A673 (cell line): Measurements from ENCODE around the gene FHL2.

Experiments used
- EZH2 ChIP-seq: fragments of 200-600 bp; sonication (generic); IDR thresholded peaks from 2 replicates; pipeline ENCODE4 v1.6.1; 2017; ENCODE audit warnings: borderline replicate concordance, low read depth, mild to moderate bottlenecking, mixed read lengths, antibody characterized with exemption, low read length; ENCODE audit not compliant: poor library complexity, severe bottlenecking
- TF ChIP-seq, protein P1 (sequence below): fragments of 300-800, 200-600 bp; sonication (generic); conservative IDR thresholded peaks from 2 replicates; pipeline ENCODE4 v1.5.1; 2017; ENCODE audit warnings: low read depth, mild to moderate bottlenecking, antibody characterized with exemption, low read length, moderate library complexity, mixed read lengths

DNA sequence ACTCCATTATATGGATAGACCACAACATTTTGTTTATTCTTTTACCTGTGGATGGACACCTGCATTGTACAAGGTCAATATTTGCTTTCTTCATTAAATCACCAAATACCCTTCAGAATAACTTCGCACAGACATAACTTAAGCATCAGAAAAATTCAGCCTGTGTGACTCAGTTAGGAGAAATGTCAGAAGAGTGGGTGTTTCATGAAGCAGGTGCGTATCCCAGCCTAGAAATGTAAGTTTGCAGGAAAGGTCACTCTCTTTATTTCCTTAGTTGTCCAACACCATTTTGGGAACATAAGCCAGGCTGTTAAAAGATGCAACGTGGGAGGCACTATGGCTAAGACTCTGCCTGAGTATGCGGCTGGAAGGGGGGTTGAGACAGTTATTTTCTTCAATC lies 48.6 kb upstream of the FHL2 start:
- TF ChIP-seq, protein P1, sequence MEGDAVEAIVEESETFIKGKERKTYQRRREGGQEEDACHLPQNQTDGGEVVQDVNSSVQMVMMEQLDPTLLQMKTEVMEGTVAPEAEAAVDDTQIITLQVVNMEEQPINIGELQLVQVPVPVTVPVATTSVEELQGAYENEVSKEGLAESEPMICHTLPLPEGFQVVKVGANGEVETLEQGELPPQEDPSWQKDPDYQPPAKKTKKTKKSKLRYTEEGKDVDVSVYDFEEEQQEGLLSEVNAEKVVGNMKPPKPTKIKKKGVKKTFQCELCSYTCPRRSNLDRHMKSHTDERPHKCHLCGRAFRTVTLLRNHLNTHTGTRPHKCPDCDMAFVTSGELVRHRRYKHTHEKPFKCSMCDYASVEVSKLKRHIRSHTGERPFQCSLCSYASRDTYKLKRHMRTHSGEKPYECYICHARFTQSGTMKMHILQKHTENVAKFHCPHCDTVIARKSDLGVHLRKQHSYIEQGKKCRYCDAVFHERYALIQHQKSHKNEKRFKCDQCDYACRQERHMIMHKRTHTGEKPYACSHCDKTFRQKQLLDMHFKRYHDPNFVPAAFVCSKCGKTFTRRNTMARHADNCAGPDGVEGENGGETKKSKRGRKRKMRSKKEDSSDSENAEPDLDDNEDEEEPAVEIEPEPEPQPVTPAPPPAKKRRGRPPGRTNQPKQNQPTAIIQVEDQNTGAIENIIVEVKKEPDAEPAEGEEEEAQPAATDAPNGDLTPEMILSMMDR, result no peak
- TF ChIP-seq EZH2, result no peak
